HEK293 (cell line): ENCODE data around the gene SLC35F3.

Source experiments
- HOXA7 ChIP-seq: sonication (generic); formaldehyde crosslinking; IDR thresholded peaks from 2 replicates; pipeline ENCODE4 v1.8.1; 2022; ENCODE audit warnings: missing genetic modification reagents, borderline replicate concordance
- HOXC10 ChIP-seq: sonication (generic); formaldehyde crosslinking; IDR thresholded peaks from 2 replicates; pipeline ENCODE4 v1.8.1; 2023; ENCODE audit warnings: mild to moderate bottlenecking, missing genetic modification reagents
- INSM2 ChIP-seq: fragments of 450-650 bp; formaldehyde crosslinking; IDR thresholded peaks from 2 replicates; pipeline ENCODE4 v1.5.1; 2016; ENCODE audit warnings: missing biosample characterization, missing genetic modification characterization
- KLF1 ChIP-seq: fragments of 450-650 bp; formaldehyde crosslinking; IDR thresholded peaks from 2 replicates; pipeline ENCODE4 v1.5.1; 2016; ENCODE audit warnings: missing biosample characterization, missing genetic modification characterization
- PRDM6 ChIP-seq: fragments of 450-650 bp; formaldehyde crosslinking; IDR thresholded peaks from 2 replicates; pipeline ENCODE4 v1.5.1; 2017; ENCODE audit warnings: missing biosample characterization, missing genetic modification characterization
- REPIN1 ChIP-seq: fragments of 450-650 bp; formaldehyde crosslinking; IDR thresholded peaks from 2 replicates; pipeline ENCODE4 v1.5.1; 2017; ENCODE audit warnings: missing biosample characterization, missing genetic modification characterization, low read depth
- SP3 ChIP-seq: fragments of 450-650 bp; formaldehyde crosslinking; IDR thresholded peaks from 2 replicates; pipeline ENCODE4 v1.5.1; 2016; ENCODE audit warnings: missing biosample characterization, missing genetic modification characterization
- TCF7L2 ChIP-seq: IDR thresholded peaks from 2 replicates; pipeline ENCODE4 v1.6.1; 2011; ENCODE audit warnings: low read depth, mild to moderate bottlenecking, inconsistent platforms, low read length, moderate library complexity, borderline replicate concordance
- ZBTB49 ChIP-seq: fragments of 450-650 bp; formaldehyde crosslinking; IDR thresholded peaks from 2 replicates; pipeline ENCODE4 v1.5.1; 2016; ENCODE audit warnings: missing biosample characterization, missing genetic modification characterization, low read depth
- ZBTB7A ChIP-seq: fragments of 450-650 bp; formaldehyde crosslinking; IDR thresholded peaks from 2 replicates; pipeline ENCODE4 v1.5.1; 2016; ENCODE audit warnings: low read depth, missing biosample characterization, missing genetic modification characterization
- ZFHX2 ChIP-seq: fragments of 450-650 bp; formaldehyde crosslinking; conservative IDR thresholded peaks from 2 replicates; pipeline ENCODE4 v1.5.1; 2016; ENCODE audit warnings: missing biosample characterization, missing genetic modification characterization
- ZFP37 ChIP-seq: fragments of 450-650 bp; formaldehyde crosslinking; IDR thresholded peaks from 2 replicates; pipeline ENCODE4 v1.5.1; 2016; ENCODE audit warnings: missing biosample characterization, missing genetic modification characterization
- ZFP69B ChIP-seq: fragments of 450-650 bp; formaldehyde crosslinking; IDR thresholded peaks from 2 replicates; pipeline ENCODE4 v1.5.1; 2016; ENCODE audit warnings: missing biosample characterization, missing genetic modification characterization
- ZNF112 ChIP-seq: fragments of 450-650 bp; formaldehyde crosslinking; IDR thresholded peaks from 2 replicates; pipeline ENCODE4 v1.5.0; 2017; ENCODE audit warnings: missing biosample characterization, missing genetic modification characterization
- ZNF121 ChIP-seq: fragments of 450-650 bp; formaldehyde crosslinking; IDR thresholded peaks from 2 replicates; pipeline ENCODE4 v1.5.1; 2016; ENCODE audit warnings: missing biosample characterization, missing genetic modification characterization
- ZNF132 ChIP-seq: fragments of 450-650 bp; formaldehyde crosslinking; IDR thresholded peaks from 2 replicates; pipeline ENCODE4 v1.5.1; 2017; ENCODE audit warnings: missing biosample characterization, missing genetic modification characterization, borderline replicate concordance
- ZNF214 ChIP-seq: fragments of 450-650 bp; formaldehyde crosslinking; IDR thresholded peaks from 2 replicates; pipeline ENCODE4 v1.5.1; 2017; ENCODE audit warnings: missing biosample characterization, mild to moderate bottlenecking, missing genetic modification characterization, borderline replicate concordance
- ZNF350 ChIP-seq: fragments of 450-650 bp; formaldehyde crosslinking; IDR thresholded peaks from 2 replicates; pipeline ENCODE4 v1.5.0; 2017; ENCODE audit warnings: missing biosample characterization, mild to moderate bottlenecking, missing genetic modification characterization
- ZNF398 ChIP-seq: fragments of 450-650 bp; formaldehyde crosslinking; IDR thresholded peaks from 2 replicates; pipeline ENCODE4 v1.5.1; 2017; ENCODE audit warnings: missing biosample characterization, missing genetic modification characterization
- ZNF473 ChIP-seq: fragments of 450-650 bp; formaldehyde crosslinking; IDR thresholded peaks from 2 replicates; pipeline ENCODE4 v1.5.1; 2017; ENCODE audit warnings: missing biosample characterization, missing genetic modification characterization
- ZNF501 ChIP-seq: fragments of 450-650 bp; formaldehyde crosslinking; IDR thresholded peaks from 2 replicates; pipeline ENCODE4 v1.5.1; 2016; ENCODE audit warnings: missing biosample characterization, missing genetic modification characterization
- ZNF549 ChIP-seq: fragments of 450-650 bp; IDR thresholded peaks from 2 replicates; pipeline ENCODE4 v1.5.1; 2018; ENCODE audit warnings: missing biosample characterization, missing genetic modification characterization, mild to moderate bottlenecking, inconsistent platforms, moderate library complexity
- ZNF561 ChIP-seq: fragments of 450-650 bp; IDR thresholded peaks from 2 replicates; pipeline ENCODE4 v1.5.1; 2018; ENCODE audit warnings: missing biosample characterization, missing genetic modification characterization, borderline replicate concordance
- ZNF624 ChIP-seq: fragments of 450-650 bp; formaldehyde crosslinking; IDR thresholded peaks from 2 replicates; pipeline ENCODE4 v1.5.1; 2017; ENCODE audit warnings: missing biosample characterization, missing genetic modification characterization
- ZNF629 ChIP-seq: fragments of 450-650 bp; formaldehyde crosslinking; IDR thresholded peaks from 2 replicates; pipeline ENCODE4 v1.5.1; 2017; ENCODE audit warnings: missing biosample characterization, missing genetic modification characterization
- ZNF660 ChIP-seq: fragments of 450-650 bp; IDR thresholded peaks from 2 replicates; pipeline ENCODE4 v1.5.1; 2018; ENCODE audit warnings: missing biosample characterization, mild to moderate bottlenecking, missing genetic modification characterization
- ZNF670 ChIP-seq: fragments of 450-650 bp; formaldehyde crosslinking; IDR thresholded peaks from 2 replicates; pipeline ENCODE4 v1.5.1; 2016; ENCODE audit warnings: missing biosample characterization, missing genetic modification characterization, low read depth
- ZNF692 ChIP-seq: fragments of 450-650 bp; formaldehyde crosslinking; IDR thresholded peaks from 2 replicates; pipeline ENCODE4 v1.5.1; 2016; ENCODE audit warnings: missing biosample characterization, missing genetic modification characterization
- ZNF768 ChIP-seq: fragments of 450-650 bp; formaldehyde crosslinking; IDR thresholded peaks from 2 replicates; pipeline ENCODE4 v1.5.1; 2018; ENCODE audit warnings: missing biosample characterization, mild to moderate bottlenecking, missing genetic modification characterization
- TF ChIP-seq, protein P1 (sequence below): IDR thresholded peaks from 2 replicates; pipeline ENCODE4 v1.6.1; 2011; ENCODE audit warnings: mild to moderate bottlenecking, low read depth, low read length, borderline replicate concordance
- TF ChIP-seq, protein P2 (sequence below): fragments of 450-650 bp; formaldehyde crosslinking; IDR thresholded peaks from 2 replicates; pipeline ENCODE4 v1.5.1; 2016; ENCODE audit warnings: missing biosample characterization, missing genetic modification characterization

SLC35F3 gene

GRCh38 chr1:234065794-234066447 lies 161.4 kb downstream of the SLC35F3 start (continued):
- TF ChIP-seq ZNF398 (tag by site-specific recombination) (no peak), ZNF629 (peak; percentile 84), HOXC10 (no peak), ZFP69B (tag by site-specific recombination) (no peak), SP3 (tag by site-specific recombination) (no peak), ZFP37 (peak; percentile 77; the same call in 1 of the 2 replicates), HOXA7 (no peak), ZNF501 (tag by site-specific recombination) (peak; percentile 46; the same call in 1 of the 2 replicates), ZBTB7A (no peak), ZFHX2 (tag by site-specific recombination) (no peak), ZNF112 (tag by site-specific recombination) (no peak), ZBTB49 (no peak), INSM2 (tag by site-specific recombination) (no peak), ZNF214 (tag by site-specific recombination) (no peak), ZNF660 (tag by site-specific recombination) (peak; percentile 72), ZNF670 (tag by site-specific recombination) (no peak), ZNF768 (tag by site-specific recombination) (no peak), PRDM6 (tag by site-specific recombination) (no peak), ZNF350 (tag by site-specific recombination) (no peak), ZNF692 (tag by site-specific recombination) (no peak; the same call in 1 of the 2 replicates), ZNF473 (tag by site-specific recombination) (no peak), TCF7L2 (no peak), ZNF561 (tag by site-specific recombination) (peak; percentile 39; the same call in 1 of the 2 replicates), ZNF132 (tag by site-specific recombination) (no peak), REPIN1 (tag by site-specific recombination) (no peak), ZNF121 (tag by site-specific recombination) (no peak), ZNF624 (tag by site-specific recombination) (no peak), KLF1 (tag by site-specific recombination) (no peak), ZNF549 (peak; percentile 35; the same call in 1 of the 2 replicates)
- TF ChIP-seq, protein P1, sequence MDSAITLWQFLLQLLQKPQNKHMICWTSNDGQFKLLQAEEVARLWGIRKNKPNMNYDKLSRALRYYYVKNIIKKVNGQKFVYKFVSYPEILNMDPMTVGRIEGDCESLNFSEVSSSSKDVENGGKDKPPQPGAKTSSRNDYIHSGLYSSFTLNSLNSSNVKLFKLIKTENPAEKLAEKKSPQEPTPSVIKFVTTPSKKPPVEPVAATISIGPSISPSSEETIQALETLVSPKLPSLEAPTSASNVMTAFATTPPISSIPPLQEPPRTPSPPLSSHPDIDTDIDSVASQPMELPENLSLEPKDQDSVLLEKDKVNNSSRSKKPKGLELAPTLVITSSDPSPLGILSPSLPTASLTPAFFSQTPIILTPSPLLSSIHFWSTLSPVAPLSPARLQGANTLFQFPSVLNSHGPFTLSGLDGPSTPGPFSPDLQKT = no peak
- TF ChIP-seq, protein P2, sequence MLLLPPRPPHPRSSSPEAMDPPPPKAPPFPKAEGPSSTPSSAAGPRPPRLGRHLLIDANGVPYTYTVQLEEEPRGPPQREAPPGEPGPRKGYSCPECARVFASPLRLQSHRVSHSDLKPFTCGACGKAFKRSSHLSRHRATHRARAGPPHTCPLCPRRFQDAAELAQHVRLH (tag by site-specific recombination) = no peak
